ENCODE results near the gene AP2A2. TPM values are rescaled to one million over a fixed set of nuclear protein-coding genes. Genes with fewer than 3 reads are reported as not detected.

Gene AP2A2
- total RNA-seq, 1 donor from 2014 or later = 91.4 TPM

DNA sequence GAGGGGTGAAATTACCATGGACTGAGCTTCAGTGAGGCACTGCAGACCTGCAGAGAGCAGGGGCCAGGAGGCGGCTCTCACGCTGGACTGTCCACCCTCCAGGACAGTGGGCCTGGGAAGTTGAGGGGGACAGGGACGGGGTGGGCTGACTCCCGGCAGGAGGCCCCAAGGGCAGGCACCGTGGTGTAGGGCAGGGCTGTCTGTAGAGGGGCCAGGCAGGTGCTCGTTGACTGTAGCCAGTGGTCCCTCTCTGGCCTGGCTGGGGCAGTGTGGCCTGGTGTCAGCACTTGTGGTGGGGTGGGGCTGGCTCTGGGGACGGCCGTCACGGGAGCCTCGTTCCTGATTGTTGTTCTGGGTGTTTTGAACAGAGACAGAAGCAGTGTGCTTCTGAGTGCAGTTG lies 64.4 kb downstream of the AP2A2 start:
- Histone ChIP-seq H3K27me3 (ENCODE audit: control insufficient read depth, insufficient read depth, low read length) (no peaks in the 10 kb centered on the region), H3K36me3 (ENCODE audit: control insufficient read depth, insufficient read depth, low read length) (no peaks in the 10 kb centered on the region), H3K4me3 (ENCODE audit: low read depth, low read length) (no peak overlapping the region)
- TF ChIP-seq, protein P1, sequence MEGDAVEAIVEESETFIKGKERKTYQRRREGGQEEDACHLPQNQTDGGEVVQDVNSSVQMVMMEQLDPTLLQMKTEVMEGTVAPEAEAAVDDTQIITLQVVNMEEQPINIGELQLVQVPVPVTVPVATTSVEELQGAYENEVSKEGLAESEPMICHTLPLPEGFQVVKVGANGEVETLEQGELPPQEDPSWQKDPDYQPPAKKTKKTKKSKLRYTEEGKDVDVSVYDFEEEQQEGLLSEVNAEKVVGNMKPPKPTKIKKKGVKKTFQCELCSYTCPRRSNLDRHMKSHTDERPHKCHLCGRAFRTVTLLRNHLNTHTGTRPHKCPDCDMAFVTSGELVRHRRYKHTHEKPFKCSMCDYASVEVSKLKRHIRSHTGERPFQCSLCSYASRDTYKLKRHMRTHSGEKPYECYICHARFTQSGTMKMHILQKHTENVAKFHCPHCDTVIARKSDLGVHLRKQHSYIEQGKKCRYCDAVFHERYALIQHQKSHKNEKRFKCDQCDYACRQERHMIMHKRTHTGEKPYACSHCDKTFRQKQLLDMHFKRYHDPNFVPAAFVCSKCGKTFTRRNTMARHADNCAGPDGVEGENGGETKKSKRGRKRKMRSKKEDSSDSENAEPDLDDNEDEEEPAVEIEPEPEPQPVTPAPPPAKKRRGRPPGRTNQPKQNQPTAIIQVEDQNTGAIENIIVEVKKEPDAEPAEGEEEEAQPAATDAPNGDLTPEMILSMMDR (IDR thresholded peaks at IDR 0.05; ENCODE audit: insufficient read depth, low read length, poor library complexity, severe bottlenecking) = no peak
- no peak for DNase-seq (ENCODE audit: low read depth)

DNA sequence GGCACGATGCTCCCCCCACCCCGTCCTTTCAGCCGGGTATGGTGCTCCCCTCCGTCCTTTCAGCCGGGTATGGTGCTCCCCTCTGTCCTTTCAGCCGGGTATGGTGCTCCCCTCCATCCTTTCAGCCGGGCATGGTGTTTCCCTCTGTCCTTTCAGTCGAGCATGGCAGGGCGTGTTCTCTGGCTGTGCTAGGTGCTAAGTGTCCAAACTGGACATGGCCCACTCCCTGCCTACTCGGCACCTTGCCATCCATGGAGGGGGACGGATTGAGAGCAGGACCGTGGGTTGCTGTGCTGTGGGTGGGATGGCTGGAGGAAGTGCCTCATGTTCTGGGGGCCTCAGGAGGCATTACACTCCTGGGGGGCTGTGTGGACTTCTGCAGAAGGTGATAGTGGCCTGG lies 65.4 kb downstream of the AP2A2 start:
- H3K36me3 ChIP-seq (ENCODE audit: control insufficient read depth, insufficient read depth, low read length) = no peaks in the 10 kb centered on the region
- no peak for DNase-seq (ENCODE audit: low read depth)

DNA sequence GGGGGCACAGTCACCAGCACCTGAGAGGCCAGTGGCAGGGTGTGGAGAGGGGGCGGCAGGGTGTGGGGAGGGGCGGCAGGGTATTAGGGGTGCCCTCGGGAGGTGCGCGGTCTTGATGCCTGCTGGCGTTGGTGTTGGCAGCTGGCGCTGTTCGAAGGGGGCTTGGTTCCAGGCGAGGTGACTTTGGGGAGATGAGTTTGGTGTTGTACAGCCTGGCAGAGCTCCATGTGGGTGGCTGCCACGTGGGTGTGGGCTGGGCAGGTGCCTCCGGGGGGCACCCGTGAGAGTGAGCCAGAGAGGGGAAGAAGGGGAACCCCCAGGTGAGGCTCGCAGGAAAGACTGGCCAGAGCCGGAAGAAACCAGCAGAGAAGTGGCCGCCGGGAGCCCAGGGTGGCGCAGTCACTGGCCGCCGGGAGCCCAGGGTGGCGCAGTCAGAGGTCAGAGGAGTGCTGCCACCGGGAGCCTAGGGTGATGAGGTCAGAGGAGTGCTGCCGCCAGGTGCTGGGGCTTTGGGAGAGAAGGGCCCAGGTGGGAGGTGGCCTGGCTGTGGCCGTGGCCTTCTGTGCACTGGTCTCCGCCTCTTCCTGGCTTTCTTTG lies 66.1 kb downstream of the AP2A2 start:
- TF ChIP-seq, protein P1 (IDR thresholded peaks at IDR 0.05; ENCODE audit: insufficient read depth, low read length, poor library complexity, severe bottlenecking) = no peak
- no peaks in the 10 kb centered on the region for H3K36me3 ChIP-seq (ENCODE audit: control insufficient read depth, insufficient read depth, low read length)
- no peak for DNase-seq (ENCODE audit: low read depth)
- no peaks in the 10 kb centered on the region for H3K27me3 ChIP-seq (ENCODE audit: control insufficient read depth, insufficient read depth, low read length)
- H3K4me3 ChIP-seq (ENCODE audit: low read depth, low read length) = no peak overlapping the region

More for the DNA sequence above, 65.4 kb downstream of the AP2A2 start:
- Histone ChIP-seq H3K27me3 (ENCODE audit: control insufficient read depth, insufficient read depth, low read length) (no peaks in the 10 kb centered on the region), H3K4me3 (ENCODE audit: low read depth, low read length) (no peak overlapping the region)
- TF ChIP-seq, protein P1 (IDR thresholded peaks at IDR 0.05; ENCODE audit: insufficient read depth, low read length, poor library complexity, severe bottlenecking) = no peak

DNA sequence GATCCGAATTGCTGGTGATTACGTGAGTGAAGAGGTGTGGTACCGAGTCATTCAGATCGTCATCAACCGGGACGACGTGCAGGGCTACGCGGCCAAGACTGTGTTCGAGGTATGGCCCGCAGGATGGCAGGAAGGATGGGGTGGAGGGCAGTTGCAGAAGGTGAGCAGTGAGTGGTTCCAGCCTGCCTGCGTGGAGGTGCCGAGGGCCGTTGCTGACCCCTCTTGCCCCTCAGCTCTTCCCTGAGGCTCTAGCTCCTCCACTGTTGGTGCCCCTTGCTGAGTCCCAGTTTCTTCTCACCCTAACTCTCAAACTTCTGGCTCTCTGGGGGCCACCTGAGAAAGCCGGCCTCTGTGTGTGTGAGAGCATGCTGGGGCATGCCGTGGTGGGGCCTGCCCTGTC lies 66.9 kb downstream of the AP2A2 start:
- Histone ChIP-seq H3K27me3 (ENCODE audit: control insufficient read depth, insufficient read depth, low read length) (no peaks in the 10 kb centered on the region), H3K4me3 (ENCODE audit: low read depth, low read length) (no peak overlapping the region), H3K36me3 (ENCODE audit: control insufficient read depth, insufficient read depth, low read length) (no peaks in the 10 kb centered on the region)
- DNase-seq (ENCODE audit: low read depth) = no peak
- TF ChIP-seq, protein P1 (IDR thresholded peaks at IDR 0.05; ENCODE audit: insufficient read depth, low read length, poor library complexity, severe bottlenecking) = no peak

DNA sequence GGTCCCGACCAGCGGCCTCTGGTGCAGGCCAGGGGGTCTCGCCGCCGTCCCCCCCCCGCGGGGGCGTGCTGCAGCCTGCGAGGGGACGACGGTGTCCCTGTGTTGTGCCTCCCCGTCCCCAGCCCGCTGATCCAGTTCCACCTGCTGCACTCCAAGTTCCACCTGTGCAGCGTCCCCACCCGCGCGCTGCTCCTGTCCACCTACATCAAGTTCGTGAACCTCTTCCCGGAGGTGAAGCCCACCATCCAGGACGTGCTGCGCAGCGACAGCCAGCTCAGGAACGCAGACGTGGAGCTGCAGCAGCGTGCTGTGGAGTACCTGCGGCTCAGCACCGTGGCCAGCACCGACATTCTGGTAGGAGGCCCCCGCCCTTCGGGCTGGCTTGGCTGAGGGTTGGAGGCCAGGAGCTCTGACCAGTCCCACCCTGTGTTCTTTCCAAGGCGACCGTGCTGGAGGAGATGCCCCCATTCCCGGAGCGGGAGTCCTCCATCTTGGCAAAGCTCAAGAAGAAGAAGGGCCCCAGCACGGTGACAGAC lies 68.0 kb downstream of the AP2A2 start:
- Histone ChIP-seq H3K36me3 (ENCODE audit: control insufficient read depth, insufficient read depth, low read length) (no peaks in the 10 kb centered on the region), H3K4me3 (ENCODE audit: low read depth, low read length) (no peak overlapping the region), H3K27me3 (ENCODE audit: control insufficient read depth, insufficient read depth, low read length) (no peaks in the 10 kb centered on the region)
- DNase-seq (ENCODE audit: low read depth) = no peak
- TF ChIP-seq, protein P1 (IDR thresholded peaks at IDR 0.05; ENCODE audit: insufficient read depth, low read length, poor library complexity, severe bottlenecking) = no peak
